ENCODE results near the gene MYH8.

MYH8 gene

GRCh38 chr17:10447026-10447931 is 25.5 kb upstream of the MYH8 start:
- no peak for TF ChIP-seq CTCF (conservative IDR thresholded peaks at IDR 0.05; ENCODE audit: low read depth, low read length)
- H3K4me3 ChIP-seq (ENCODE audit: low read depth, low read length): no peak overlapping the region
- no peak for DNase-seq (ENCODE audit: low read depth)

- TF ChIP-seq CTCF (conservative IDR thresholded peaks at IDR 0.05; ENCODE audit: low read depth, low read length): no peak
- no peak overlapping the region for H3K4me3 ChIP-seq (ENCODE audit: low read depth, low read length)
- no peak for DNase-seq (ENCODE audit: low read depth)
Observed at GRCh38 chr17:10439816-10440215, 18.1 kb upstream of the MYH8 start.

GRCh38 chr17:10435096-10435495 is 13.3 kb upstream of the MYH8 start:
- DNase-seq (ENCODE audit: low read depth): no peak
- H3K4me3 ChIP-seq (ENCODE audit: low read depth, low read length): no peak overlapping the region
- TF ChIP-seq CTCF (conservative IDR thresholded peaks at IDR 0.05; ENCODE audit: low read depth, low read length): no peak

GRCh38 chr17:10429421-10430045 is 7.8 kb upstream of the MYH8 start:
- no peak for DNase-seq (ENCODE audit: low read depth)
- no peak overlapping the region for H3K4me3 ChIP-seq (ENCODE audit: low read depth, low read length)
- no peak for TF ChIP-seq CTCF (conservative IDR thresholded peaks at IDR 0.05; ENCODE audit: low read depth, low read length)

GRCh38 chr17:10428781-10429180 is 7.0 kb upstream of the MYH8 start:
- no peak for DNase-seq (ENCODE audit: low read depth)
- TF ChIP-seq CTCF (conservative IDR thresholded peaks at IDR 0.05; ENCODE audit: low read depth, low read length): no peak
- H3K4me3 ChIP-seq (ENCODE audit: low read depth, low read length): no peak overlapping the region

- TF ChIP-seq CTCF (conservative IDR thresholded peaks at IDR 0.05; ENCODE audit: low read depth, low read length): no peak
- DNase-seq (ENCODE audit: low read depth): no peak
- no peak overlapping the region for H3K4me3 ChIP-seq (ENCODE audit: low read depth, low read length)
Observed at GRCh38 chr17:10421211-10421610, 539 bp downstream of the MYH8 start.

All from choroid plexus epithelial cell (primary cell).